ENCODE data around the gene PPP1R14C.

Gene PPP1R14C

GRCh38 chr6:150139533-150139932 is 3.3 kb upstream of the PPP1R14C start:
- DNase-seq, result no peak

- DNase-seq, result peak; percentile 6
Measured at GRCh38 chr6:150140236-150140969, 2.4 kb upstream of the PPP1R14C start.

- DNase-seq, result no peak
Measured at GRCh38 chr6:150142097-150142669, 661 bp upstream of the PPP1R14C start.

DNA sequence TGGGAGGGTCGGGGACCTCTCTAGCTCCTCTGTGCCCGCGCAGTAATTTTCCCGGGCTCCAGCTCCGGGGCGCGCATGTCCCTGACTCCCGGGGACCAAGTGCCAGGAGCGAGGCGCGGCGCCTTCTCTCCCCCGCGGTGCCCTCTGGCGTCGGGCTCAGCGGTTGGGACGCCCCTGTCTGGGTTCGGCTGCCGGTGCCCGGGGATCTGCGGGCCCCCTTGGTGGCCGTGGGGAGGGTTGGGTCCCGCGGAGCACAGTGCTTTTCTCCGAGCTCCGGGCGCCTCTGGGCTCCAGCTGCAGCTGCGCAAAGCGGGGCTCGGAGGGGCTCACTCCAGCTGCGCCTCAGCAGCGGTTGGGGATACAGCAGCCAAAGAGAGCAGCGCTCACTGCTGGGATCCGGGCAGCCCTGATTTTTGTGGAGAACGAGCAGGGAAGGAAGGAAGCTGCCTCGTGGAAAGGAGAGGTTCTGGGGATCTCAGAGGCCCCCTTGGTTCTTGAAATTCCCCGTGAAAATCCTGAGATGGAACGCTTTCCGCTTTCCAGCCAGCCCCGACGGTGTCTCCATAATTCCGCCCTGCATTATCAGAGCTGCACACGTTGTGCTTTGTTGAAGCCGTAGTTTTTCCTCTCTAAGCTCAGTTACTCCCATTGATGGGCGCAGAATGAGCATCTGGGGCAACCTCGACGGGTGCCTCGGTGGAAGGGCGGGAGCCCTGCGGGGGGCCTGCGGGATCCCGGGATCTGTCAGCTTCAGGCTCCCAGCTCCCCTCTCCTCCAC is 861 bp downstream of the PPP1R14C start:
- no peak for DNase-seq

DNA sequence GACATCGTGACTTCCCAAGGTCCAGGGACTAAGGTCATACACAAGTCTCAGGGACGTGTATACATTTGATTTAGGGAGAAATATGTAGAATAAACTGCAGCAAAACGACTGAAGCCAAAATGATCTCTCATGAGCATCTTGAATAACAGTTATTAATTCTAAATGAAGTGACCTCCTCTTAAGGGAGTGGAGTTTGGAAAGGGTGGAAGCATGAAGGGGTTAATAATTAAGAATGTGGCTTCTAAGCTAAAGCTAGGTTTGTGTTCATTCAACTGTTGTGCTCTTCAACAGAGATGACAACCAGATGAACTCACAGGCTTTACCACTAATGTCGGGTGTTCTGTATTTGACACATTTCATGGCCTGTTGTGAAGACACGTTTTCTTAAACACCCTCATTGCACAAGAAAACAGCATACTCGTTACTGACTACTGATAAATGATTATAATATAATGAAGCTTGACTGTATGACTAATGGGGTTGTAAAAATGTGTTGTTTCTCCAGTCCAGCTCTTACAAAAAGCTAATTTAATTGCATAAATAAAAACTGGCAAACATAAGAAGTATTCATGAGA is 1.5 kb downstream of the PPP1R14C start:
- DNase-seq, result no peak

DNA sequence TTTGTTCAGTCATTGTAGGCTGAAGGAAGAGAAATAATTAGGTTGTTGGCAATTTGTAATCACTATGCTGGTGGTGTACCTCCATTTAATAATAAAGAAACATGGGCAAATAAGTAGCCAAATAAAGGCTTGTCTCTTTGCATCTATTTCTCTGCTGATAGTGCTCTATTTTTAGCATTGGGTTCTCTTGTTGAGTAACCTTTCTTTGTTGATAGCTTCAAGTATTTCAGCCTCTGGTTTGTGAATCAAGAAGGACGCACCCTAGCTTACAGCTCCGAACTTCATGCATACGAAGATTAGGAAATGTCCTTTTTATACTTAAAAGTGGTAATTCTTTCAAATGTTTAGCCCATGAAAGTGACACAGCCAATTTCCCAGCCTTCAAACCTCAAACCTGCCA is 2.6 kb downstream of the PPP1R14C start:
- DNase-seq, result no peak

GRCh38 chr6:150145830-150146229 is 3.0 kb downstream of the PPP1R14C start:
- no peak for DNase-seq

- DNase-seq, result no peak
Measured at GRCh38 chr6:150146436-150146835, 3.6 kb downstream of the PPP1R14C start.

DNA sequence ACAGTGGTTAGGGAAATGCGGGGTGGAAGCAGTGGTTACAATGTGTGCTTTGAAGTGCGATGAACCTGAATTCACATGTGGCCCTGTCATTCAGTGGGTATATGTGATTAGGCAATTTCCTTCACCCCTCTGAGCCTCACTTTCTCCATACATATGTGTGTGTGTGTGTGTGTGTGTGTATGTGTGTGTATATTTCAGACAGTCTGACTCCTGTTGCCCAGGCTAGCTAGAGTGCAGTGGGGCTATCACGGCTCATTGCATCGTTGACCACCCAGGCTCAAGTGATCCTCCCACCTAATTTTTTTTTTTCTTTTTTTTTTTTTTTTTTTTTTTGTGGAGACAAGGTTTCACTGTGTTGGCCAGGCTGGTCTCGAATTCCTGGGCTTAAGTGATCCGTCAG is 6.3 kb downstream of the PPP1R14C start:
- no peak for DNase-seq

DNA sequence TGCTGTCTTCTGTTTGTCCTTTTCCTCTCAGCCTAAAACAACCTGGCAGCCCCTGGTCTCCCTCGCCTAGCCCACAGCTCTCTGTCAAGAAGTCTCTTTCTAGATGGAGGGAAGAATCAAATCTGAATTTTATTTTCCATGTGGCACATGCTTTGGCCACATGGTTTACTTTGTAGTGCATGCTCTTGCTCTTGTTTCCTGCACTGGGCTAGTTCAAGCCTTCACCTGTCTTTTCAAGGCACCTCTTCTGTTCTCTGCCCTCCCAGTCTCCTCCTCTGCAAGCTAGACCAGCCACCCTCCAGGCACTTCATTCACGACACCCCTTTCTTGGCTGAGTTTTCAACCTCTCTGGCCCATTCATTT is 7.6 kb downstream of the PPP1R14C start:
- no peak for DNase-seq

DNA sequence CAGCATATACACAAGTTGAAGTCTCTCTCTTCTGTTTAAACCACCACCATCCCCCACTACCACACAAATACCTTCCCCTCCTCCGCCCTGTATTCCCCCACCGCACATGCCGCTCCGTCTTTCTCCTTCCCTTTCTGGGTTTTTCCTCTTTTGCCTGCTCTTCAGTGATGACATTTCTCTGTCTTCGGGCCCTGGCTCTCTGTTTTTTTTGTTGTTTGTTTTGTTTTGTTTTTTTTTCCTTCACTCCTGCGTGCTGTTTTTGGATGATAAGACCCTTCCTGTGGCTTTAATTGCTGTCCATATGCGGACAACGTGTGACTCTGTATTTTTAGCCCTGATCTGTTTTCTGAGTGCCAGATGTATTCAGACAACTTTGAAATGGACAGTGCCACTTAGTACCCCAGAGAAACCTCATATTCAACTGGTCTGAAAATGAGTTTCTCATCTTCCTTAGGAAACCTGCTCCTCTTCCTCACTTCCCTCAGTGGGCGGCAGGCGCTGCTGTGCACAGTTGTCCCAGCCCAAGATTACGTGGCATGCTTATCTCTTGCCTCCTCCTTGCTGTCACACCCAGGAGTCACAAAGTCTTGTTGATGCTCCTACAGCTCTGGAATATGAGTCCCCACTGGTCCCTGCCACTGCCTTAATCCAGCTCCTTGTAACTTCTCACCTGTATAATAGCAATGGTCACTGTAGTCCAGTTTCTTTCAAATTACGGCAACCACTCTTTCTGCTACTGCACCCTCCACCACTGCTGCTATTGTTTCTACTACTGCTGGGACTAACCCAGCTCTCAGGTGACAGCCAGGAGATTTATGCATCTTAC is 8.2 kb downstream of the PPP1R14C start:
- DNase-seq, result no peak

DNA sequence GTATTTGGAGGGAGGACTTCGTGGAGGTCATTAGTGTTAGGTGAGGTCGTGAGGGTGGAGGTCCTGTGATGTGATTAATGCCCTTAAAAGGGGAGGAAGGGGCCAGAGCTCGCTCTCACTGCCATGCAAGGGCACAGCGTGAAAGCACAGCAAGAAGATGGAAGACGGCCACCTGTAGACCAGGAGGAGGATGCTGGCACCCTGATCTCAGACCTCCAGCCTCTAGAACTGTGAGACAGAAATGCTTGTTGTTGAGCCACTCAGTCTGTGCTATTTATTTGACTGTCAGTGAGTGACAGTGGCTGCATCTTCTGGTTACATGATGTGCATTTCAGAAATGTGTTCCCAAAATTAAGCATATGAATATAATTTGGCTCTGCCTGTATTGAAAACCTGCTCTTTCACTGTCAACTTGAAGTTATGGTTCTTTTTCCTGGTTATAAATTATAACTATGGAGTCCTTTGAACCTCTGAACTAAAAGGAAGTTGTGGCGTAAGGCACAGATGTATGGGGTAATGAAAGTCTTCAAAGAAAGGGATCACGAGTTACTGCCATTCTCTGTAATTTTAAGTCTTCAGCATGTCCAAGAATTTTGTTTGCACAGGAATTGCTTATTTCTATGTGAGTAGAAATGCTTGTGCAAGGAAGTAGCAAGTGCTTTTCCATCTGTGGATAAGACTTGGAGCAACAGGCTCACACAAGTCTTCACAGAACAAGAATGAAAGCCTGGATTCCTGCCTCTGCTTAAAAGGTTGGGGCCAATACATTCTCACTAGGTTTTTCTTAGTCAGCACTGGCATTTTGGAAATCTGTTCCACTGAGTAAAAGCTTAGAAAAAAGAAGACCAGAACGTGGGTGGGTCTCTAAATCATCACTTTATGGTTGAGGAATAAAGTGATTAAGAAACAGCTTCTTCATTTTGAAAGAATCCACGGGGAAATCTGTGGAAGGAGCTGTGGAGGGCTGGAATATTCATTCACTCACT is 10.3 kb downstream of the PPP1R14C start:
- DNase-seq, result no peak

- DNase-seq, result no peak
Measured at GRCh38 chr6:150153905-150154492, 11.2 kb downstream of the PPP1R14C start.

DNA sequence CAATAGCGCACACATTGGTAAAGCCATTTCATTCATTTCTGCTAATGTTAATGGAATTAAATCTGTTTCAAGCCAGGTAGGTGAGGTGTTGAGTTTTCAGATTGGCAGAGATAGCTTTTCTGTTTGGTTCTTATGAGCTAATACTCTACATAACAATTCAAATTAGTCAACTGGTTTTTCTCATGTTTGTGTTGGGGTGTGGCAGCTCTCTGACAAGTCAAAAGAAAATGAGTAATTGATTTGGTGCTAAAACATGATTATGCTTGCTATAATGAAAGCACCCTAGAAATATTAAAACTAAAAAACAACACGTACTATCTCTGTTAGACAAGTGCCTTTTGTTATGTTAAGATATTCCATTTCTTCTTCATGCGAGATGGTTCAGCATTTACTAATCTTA is 13.6 kb downstream of the PPP1R14C start:
- DNase-seq, result no peak

DNA sequence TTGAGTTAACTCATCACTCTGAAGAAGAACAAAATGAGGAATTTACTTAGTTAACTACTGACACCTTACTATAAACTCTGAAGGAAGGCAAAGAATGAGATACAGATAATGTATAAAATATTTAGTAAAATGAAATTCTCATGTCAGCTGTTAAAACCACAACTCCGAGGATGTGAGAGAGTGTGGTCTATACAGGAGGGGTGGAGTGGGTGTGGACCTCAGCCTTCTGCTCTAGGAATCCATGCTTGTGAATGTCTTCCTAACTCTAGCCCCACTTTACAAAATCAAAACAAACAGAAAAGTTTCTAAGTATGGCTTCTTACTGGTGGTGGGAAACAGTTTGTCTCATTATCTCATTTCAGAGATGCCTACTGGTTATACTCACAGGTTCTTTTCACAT is 14.2 kb downstream of the PPP1R14C start:
- DNase-seq, result no peak

DNA sequence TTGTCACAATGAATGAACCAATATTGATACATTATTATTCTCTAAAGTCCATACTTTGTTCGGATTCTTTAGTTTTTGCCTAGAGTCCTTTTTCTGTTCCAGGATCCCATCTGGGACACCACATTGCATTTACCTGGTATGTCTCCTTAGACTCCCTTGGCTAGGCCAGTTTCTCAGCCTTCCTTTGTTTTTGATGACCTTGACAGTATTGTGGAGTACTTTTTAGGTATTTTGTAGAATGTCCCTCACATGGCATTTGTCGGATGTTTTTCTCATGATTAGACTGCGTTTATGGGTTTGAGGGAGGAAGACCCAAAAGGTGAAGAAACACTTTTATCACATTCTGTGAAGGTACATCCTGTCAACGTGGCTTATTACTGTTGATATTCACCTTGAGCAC is 16.9 kb downstream of the PPP1R14C start:
- DNase-seq, result no peak

DNA sequence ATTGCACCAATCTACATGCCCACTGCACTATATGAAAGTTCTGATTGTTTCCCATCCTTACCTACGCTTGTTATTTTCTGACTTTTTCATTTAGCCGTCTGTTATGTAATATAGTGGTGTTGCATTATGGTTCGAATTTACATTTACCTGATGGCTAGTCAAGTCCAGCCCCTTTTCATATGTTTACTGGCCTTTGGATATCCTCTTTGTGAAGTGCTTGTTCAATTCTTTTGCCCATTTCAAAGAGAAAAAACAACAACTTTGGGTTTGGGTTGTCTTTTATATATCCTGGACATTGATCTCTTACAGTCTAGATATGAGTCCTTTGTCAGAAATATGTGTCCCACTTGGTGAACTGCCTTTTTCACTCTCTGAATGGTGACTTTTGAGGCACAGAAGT is 21.1 kb downstream of the PPP1R14C start:
- DNase-seq, result no peak

GRCh38 chr6:150165020-150165702 is 22.3 kb downstream of the PPP1R14C start:
- no peak for DNase-seq

GRCh38 chr6:150167479-150167873 is 24.6 kb downstream of the PPP1R14C start:
- no peak for DNase-seq

DNA sequence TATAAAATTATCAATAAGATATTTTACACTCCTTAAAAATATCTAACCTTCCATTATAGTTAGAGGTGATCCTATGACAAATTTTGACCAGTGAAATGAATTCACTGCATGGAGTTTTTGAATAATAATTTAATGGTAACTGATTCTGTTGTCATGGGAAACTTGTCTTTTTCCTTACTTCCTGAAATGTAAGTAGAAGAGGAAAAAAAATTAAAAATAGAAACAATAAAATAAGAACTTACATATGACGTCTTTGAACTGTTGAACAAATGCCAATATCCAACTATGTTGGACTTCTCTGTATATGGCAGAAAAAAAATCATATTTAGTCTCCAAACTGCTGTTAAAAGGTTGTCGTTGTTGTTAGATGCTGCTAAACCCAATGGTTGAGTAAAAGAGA is 26.3 kb downstream of the PPP1R14C start:
- DNase-seq, result no peak

DNA sequence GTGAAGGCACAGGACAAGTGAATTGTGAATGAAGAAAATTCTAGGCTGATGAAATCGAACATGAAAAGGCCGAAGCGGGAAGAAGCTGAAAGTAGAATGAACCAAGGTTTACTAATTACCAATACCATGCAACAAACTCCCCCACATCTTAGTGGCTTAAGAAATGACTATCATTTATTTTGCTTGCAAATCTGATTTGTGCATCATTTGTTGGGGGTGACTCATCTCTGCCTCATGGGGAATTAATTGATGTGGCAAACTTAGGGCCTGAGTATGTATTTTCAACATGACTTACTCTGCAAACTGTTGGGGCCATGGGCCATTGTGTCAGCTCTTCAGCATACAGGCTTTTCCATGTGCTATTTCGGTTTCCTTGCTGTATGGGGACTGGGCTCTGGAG is 26.8 kb downstream of the PPP1R14C start:
- no peak for DNase-seq

All from NCI-H82 (cell line).